ENCODE data around the gene GIMAP7.

DNA sequence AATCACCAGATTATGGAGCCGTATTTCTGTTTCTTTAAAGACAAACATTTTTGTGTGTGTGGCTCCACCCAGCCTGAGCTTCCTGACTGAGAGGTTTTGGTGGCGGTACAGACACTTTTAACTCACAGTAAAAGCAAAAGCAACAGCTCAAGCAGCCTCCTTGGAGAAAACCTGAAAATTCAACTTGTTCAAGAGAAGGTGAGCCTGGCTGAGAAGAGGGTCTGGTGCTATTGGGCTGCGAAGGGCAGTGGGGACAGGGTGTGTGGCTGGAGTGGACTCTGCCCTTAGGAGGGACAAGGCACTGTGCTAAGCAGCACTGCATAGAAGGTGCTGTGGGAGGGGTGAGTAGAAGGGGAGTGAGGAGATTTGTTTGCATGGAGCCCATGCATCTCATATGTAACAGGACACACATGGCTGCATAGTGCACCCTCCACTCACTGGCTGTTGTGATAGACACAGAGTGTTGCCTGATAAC, at the start of gene GIMAP7:
- TF ChIP-seq POLR2A (IDR thresholded peaks at IDR 0.05; ENCODE audit: low read depth, low read length) (peak; percentile 66), TAF1 (IDR thresholded peaks at IDR 0.05; ENCODE audit: borderline replicate concordance, low read depth, low read length) (peak; percentile 51; the same call in 1 of the 2 replicates)

Measured in GM12892 (cell line).